ENCODE data around the gene TNFRSF17. TPM values are rescaled to one million over a fixed set of nuclear protein-coding genes. Genes with fewer than 3 reads are reported as not detected.
A peak's percentile ranks its signal among the peaks of the same experiment; 100 is the strongest.

TNFRSF17 gene
- total RNA-seq, 1 donor = 0.27 TPM

- DNase-seq (ENCODE audit: low read depth in 2 of 3, low spot score in 2 of 3) = no peak
These were observed 31.7 kb downstream of the TNFRSF17 start for GRCh38 chr16:11996433-11997330.

- DNase-seq (ENCODE audit: low read depth in 2 of 3, low spot score in 2 of 3) = no peak
These were observed 35.0 kb downstream of the TNFRSF17 start for GRCh38 chr16:12000032-12000431.

DNA sequence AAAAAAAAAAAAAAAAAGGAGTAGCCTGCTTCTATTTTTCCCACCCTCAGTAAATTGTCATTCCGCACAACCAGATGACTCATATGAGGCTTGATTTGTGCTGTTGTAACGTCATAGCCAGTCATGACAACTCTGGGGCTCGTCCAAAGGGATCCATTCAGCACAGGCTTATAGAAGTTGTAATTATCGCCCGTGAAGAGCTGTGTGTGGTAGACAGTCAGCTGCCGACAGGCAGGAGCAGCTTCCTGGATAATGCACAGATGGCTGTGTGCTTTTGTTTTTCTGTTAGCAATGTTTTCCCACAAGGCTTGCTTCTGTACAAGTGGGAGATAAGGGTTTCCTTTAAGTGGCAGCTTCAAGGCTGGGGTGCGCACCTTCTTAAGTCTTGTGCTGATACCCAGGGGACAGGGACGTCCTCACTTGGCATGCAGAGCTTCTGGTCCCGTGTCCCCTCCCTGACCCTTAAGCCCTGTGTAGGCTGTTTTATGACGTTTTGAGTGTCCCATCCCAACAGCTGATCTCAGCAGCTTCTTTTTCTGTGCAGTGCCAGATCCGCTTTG lies 37.5 kb downstream of the TNFRSF17 start:
- no peak for DNase-seq (ENCODE audit: low read depth in 2 of 3, low spot score in 2 of 3)

- no peak for DNase-seq (ENCODE audit: low read depth in 2 of 3, low spot score in 2 of 3)
These were observed 41.6 kb downstream of the TNFRSF17 start for GRCh38 chr16:12006637-12007036.

DNA sequence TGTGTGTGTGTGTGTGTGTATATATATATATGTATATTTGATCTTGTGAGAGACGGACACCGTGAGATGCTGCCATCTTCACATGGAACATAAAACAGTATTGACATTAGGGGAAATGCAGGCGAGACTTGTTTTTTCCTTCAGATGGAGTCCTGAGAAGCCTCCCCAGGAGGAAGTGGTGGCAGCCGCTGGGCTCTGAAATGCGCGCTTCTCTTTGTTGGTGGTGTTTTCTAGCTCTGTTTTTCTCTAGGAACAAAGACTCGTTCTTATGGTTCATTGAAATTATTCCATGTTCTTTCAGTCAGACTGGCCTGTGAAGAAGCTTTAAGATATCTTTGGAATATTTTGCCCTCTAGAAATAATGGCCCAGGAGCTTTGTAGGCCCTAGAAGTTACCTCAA lies 44.5 kb downstream of the TNFRSF17 start:
- peak in 1 of 3 donors; percentile 26 for DNase-seq (ENCODE audit: low read depth in 2 of 3, low spot score in 2 of 3)

- no peak for DNase-seq (ENCODE audit: low read depth in 2 of 3, low spot score in 2 of 3)
These were observed 44.9 kb downstream of the TNFRSF17 start for GRCh38 chr16:12009922-12010321.

- peak in 2 of 3 donors; percentile 48 to 53 for DNase-seq (ENCODE audit: low read depth in 2 of 3, low spot score in 2 of 3)
These were observed 45.6 kb downstream of the TNFRSF17 start for GRCh38 chr16:12010388-12011251.

GRCh38 chr16:12011565-12011964 lies 46.6 kb downstream of the TNFRSF17 start:
- DNase-seq (ENCODE audit: low read depth in 2 of 3, low spot score in 2 of 3) = peak in 1 of 3 donors; percentile 22

DNA sequence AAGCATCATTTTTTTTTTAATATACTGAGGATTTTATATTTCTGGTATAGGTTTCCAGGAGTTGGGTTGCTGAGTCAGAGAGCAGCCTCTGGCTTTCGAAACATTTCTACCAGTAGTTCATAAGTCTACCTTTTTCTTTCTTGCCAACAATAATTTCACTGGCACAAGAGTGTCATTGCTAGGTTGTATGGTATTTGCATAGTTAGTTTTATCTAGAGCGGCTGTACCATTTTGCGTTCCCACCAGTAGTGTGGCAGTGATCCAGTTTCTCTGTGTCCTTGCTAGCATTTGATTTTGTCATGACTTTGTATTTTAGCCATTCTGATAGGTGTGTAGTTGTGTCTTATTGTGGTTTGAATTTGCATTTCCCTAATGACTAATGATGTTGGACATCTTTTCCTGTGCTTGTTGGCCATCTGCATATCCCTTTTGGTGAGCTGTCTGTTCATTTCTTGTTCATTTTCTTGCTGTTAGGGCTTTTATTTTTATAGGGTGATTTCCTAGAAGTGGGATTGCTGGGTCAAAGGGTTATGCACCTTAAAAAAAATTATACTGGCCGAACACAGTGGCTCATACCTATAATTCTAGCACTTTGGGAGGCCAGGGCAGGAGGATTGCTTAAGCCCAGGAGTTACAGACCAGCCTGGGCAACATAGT lies 51.4 kb downstream of the TNFRSF17 start:
- no peak for DNase-seq (ENCODE audit: low read depth in 2 of 3, low spot score in 2 of 3)

DNA sequence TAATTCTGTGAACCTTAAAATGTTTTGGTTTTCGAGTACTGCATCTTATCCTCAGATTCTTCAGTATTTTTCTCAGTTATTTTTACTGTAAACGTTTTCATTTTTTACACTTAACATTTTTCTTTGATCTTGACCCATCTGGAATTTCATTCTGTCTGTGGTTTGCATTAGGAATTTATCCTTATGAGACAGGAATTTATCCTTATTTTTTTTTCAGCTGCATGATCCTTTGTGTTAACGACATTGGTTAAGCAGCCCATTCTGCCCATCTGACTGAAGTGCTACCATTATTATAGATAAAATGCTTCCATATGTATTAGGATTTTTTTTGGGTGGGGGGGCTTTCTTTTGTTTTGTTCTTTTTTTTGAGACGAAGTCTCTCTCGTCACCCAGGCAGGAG lies 52.5 kb downstream of the TNFRSF17 start:
- no peak for DNase-seq (ENCODE audit: low read depth in 2 of 3, low spot score in 2 of 3)

Small RNA genes within 50 kb of the gene (small RNA-seq; reads per million reads assigned to genes)
- not detected for gene AC007216.5
- gene UBL5P4 = not detected

Other genes starting within 250 kb of the TNFRSF17 start
- 35.0 TPM for gene TXNDC11, start 222.4 kb upstream of the TNFRSF17 start, total RNA-seq
- gene ZC3H7A, start 168.0 kb upstream of the TNFRSF17 start, total RNA-seq = 24.5 TPM
- 49.8 TPM for gene RSL1D1, start 113.7 kb upstream of the TNFRSF17 start, total RNA-seq
- 20.5 TPM for gene GSPT1, start 49.3 kb upstream of the TNFRSF17 start, total RNA-seq
- gene NPIPB2, start 23.2 kb upstream of the TNFRSF17 start, total RNA-seq = 8.6 TPM
- 20.5 TPM for gene SNX29, start 11.5 kb downstream of the TNFRSF17 start, total RNA-seq

All from hematopoietic multipotent progenitor cell (in vitro differentiated cells).